Activated CD4-positive, alpha-beta T cell treated with anti-CD3 and anti-CD28 coated beads for 36 hours (primary cell): Measurements from ENCODE around the gene NEGR1. TPM values are rescaled to one million over a fixed set of nuclear protein-coding genes. Genes with fewer than 3 reads are reported as not detected.

Experiments
- ATAC-seq: fragments of 200-7000 bp; cut with Tn5 transposase; one replicate; pipeline ENCODE4 v1.10.0; 2021; ENCODE audit warnings: mild to moderate bottlenecking, moderate library complexity
- CTCF ChIA-PET: fragments of 350-600 bp; sonication (Branson Sonifier 250); formaldehyde crosslinking; loops from one replicate; lab custom pipeline; 2021; ENCODE audit warnings: antibody characterized with exemption; lab: Charles Lee
- POLR2A ChIA-PET: fragments of 350-600 bp; sonication (Branson Sonifier 250); formaldehyde crosslinking; loops from one replicate; lab custom pipeline; 2021; ENCODE audit warnings: antibody characterized with exemption, inconsistent platforms; lab: Charles Lee
- DNase-seq: peaks from one replicate; pipeline ENCODE4 v3.0.0-alpha.2; 2020
- H3K27ac Mint-ChIP-seq: one replicate; pipeline ENCODE4 v1.8.0; 2021; ENCODE audit warnings: mixed read lengths
- H3K27me3 Mint-ChIP-seq: one replicate; pipeline ENCODE4 v1.8.0; 2021; ENCODE audit warnings: mixed read lengths
- H3K36me3 Mint-ChIP-seq: one replicate; pipeline ENCODE4 v1.8.0; 2021; ENCODE audit warnings: low read depth, mixed read lengths
- H3K4me1 Mint-ChIP-seq: one replicate; pipeline ENCODE4 v1.8.0; 2021; ENCODE audit warnings: mixed read lengths
- H3K4me3 Mint-ChIP-seq: one replicate; pipeline ENCODE4 v1.8.0; 2021; ENCODE audit warnings: mild to moderate bottlenecking, moderate library complexity, mixed read lengths
- H3K9me3 Mint-ChIP-seq: one replicate; pipeline ENCODE4 v1.8.0; 2021; ENCODE audit warnings: low read depth, mixed read lengths
- intact Hi-C, 2 experiments: fragments of 100-400 bp; cut with DNase I in 1 of 2; cut with micrococcal nuclease in 1 of 2; formaldehyde crosslinking; loops; one replicate each; pipeline versions ENCODE4 v1.14.2 to v1.15.1; 2022 to 2024; cut with DNase I, micrococcal nuclease
- total RNA-seq, 2 experiments: library from RNA; stranded (reverse); gene quantifications; one replicate each; pipeline ENCODE4 v1.2.3, GENCODE V29; 2021

The NEGR1 gene
- total RNA-seq, 2 experiments from 2014 or later, result not detected

DNA sequence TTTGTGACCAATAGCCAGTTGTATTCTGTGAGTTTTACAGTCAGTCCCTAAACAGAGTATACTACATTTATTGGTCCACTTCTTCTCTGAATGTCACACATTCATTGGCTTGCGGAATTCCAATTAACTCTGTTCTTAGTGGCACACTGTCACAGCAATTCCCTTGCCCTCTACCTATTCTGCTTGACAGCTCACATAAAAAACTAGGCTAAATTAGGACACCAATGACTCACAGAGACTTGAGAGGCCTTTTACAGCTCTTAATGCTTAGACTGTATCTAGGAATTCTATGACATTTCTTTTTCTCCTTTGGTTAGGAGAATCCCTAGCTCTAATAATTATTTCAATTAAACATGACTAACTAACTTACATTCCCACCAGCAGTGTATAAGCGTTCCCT is 104.1 kb downstream of the NEGR1 start:
- no peak overlapping the region for H3K4me3 Mint-ChIP-seq
- no peaks in the 10 kb centered on the region for H3K27me3 Mint-ChIP-seq
- ATAC-seq (no peak), DNase-seq (no peak)
- no peaks in the 10 kb centered on the region for H3K9me3 Mint-ChIP-seq
- POLR2A ChIA-PET, result no interaction called here
- H3K36me3 Mint-ChIP-seq, result no peaks in the 10 kb centered on the region
- H3K4me1 Mint-ChIP-seq, result no peaks in the 10 kb centered on the region
- intact Hi-C loops, result no loop called here
- no peak overlapping the region for H3K27ac Mint-ChIP-seq
- CTCF ChIA-PET, result no interaction called here

DNA sequence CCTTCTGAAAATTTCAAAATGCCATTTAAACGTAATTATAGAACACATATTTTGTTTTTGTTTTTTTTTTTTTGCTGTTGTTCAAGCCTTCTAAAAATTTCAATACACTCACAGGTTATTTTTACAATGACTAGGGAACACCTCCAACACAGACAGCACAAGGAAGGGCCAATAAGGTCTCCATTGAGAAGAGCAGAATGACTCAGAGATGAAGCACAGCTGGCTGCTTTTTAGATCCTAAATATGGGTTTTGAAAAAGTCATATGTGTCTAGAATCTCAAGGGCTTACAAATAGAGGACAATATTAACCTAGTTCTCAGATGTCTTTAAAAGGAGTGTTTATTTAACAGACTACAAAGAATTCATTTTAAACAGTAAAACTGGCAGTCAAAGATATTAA is 104.6 kb downstream of the NEGR1 start:
- CTCF ChIA-PET, result no interaction called here
- Mint-ChIP-seq H3K27me3 (no peaks in the 10 kb centered on the region), H3K4me3 (no peak overlapping the region), H3K36me3 (no peaks in the 10 kb centered on the region), H3K9me3 (no peaks in the 10 kb centered on the region), H3K4me1 (no peaks in the 10 kb centered on the region), H3K27ac (no peak overlapping the region)
- no peak for ATAC-seq
- DNase-seq, result no peak
- intact Hi-C loops, result no loop called here
- POLR2A ChIA-PET, result no interaction called here

DNA sequence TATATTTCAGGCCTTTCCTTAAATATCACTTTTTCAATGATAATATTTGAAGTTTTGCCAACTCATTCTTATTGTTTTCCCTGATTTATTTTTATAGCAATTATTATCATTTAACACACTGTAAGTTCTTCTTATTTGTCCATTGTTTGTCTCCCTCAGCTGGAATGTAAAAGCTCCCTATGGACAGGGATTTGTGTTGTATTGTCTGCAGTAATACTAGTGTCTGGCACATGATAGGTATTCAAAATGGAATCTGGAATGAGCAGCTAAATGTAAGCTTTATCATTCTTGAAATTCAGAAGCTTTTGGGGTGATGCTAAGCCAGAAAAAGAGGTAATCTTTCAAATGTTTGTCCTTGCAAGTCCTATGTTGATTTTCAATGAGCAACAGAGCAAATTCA is 112.1 kb downstream of the NEGR1 start:
- no peak for DNase-seq
- CTCF ChIA-PET, result interaction anchor here (0.6 kb wide), 1 partner anchor 1787 kb away, joined by 4 read pairs; no protein-coding TSS in a partner anchor
- H3K27ac Mint-ChIP-seq, result no peak overlapping the region

DNA sequence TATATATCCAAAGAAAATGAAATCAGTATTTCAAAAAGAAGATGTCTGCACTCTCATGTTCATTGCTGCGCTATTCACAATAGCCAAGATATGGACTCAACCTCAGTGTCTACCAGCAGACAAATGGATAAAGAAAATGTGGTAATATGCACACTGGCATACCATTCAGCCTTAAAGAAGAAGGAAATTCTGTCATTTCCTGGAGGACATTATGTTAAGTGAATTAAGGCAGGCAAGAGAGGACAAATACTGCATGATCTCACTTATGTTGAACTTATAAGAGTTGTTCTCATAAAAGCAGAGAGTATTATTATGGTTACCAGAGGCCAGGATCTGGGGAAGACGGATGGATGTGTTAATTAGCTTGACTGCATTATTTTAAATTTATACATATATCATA is 115.9 kb downstream of the NEGR1 start:
- no peak for DNase-seq
- Mint-ChIP-seq H3K27ac (no peak overlapping the region), H3K4me1 (no peaks in the 10 kb centered on the region), H3K36me3 (no peaks in the 10 kb centered on the region), H3K9me3 (no peaks in the 10 kb centered on the region), H3K27me3 (no peaks in the 10 kb centered on the region), H3K4me3 (no peak overlapping the region)
- ChIA-PET POLR2A (no interaction called here), CTCF (no interaction called here)
- ATAC-seq, result no peak
- intact Hi-C loops, result no loop called here

More for the DNA sequence above, 112.1 kb downstream of the NEGR1 start:
- no peak overlapping the region for H3K4me3 Mint-ChIP-seq
- intact Hi-C loops, result no loop called here
- POLR2A ChIA-PET, result no interaction called here
- H3K27me3 Mint-ChIP-seq, result no peaks in the 10 kb centered on the region
- H3K4me1 Mint-ChIP-seq, result no peaks in the 10 kb centered on the region
- no peak for ATAC-seq
- no peaks in the 10 kb centered on the region for H3K9me3 Mint-ChIP-seq
- no peaks in the 10 kb centered on the region for H3K36me3 Mint-ChIP-seq

DNA sequence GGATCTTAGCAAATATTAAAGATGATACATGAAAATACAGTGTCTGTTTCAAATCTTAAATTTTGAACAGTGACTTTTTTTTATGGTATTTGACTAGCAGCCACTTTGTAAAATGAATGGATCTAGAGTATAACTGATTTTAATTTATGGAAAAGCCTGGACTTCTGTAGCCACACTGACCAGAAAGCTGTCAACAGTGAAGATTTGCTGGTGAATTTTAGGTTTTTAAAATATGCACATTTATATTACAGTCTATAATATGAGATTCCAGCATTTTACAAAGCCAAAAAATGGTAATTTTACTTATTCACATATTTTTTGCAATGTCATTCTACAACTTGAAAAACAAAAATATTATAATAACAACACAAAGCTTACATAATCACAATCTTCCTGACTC is 131.8 kb downstream of the NEGR1 start:
- ATAC-seq, result no peak
- Mint-ChIP-seq H3K36me3 (no peaks in the 10 kb centered on the region), H3K4me3 (no peak overlapping the region), H3K4me1 (no peaks in the 10 kb centered on the region), H3K27me3 (no peaks in the 10 kb centered on the region), H3K27ac (no peak overlapping the region), H3K9me3 (no peaks in the 10 kb centered on the region)
- ChIA-PET CTCF (no interaction called here), POLR2A (no interaction called here)
- intact Hi-C loops, result no loop called here
- no peak for DNase-seq

DNA sequence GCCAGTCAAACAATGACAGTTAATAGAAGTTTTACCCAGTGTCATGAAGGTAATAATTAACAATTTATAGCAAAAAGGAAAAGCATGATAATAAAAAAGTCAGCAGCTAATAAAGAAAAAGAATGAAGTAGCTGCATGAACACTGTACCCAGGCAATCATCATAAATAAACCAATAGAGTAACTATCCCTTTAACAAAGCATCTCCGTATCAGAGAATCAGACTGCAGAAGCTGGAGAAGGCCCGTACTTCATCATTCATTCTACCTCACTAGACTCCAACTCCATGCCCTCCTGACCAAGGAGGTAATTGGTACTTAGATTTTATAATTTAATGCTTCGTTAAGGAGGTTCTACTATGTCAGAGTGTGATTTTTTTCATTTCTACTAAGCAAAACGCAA is 140.5 kb downstream of the NEGR1 start:
- no peak for ATAC-seq

DNA sequence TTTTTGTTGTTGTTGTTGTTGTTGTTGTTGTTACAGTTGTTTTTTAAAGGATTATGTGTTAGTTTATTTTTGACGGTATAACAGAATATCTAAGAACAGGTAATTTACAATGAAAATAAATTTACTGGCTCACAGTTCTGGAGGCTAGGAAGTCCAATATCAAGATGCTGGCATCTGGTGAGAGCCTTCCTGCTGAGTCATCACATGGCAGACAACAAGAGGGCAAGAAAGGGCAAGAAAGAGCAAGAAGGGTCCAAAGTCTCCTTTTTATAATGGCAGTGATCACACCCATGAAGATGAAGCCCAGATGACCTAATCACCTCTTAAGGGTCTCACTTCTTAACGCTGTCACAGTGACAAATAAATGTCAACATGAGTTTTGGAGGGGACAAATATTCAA is 142.1 kb downstream of the NEGR1 start:
- H3K4me1 Mint-ChIP-seq, result no peaks in the 10 kb centered on the region
- POLR2A ChIA-PET, result no interaction called here
- CTCF ChIA-PET, result no interaction called here
- no peak for ATAC-seq
- H3K4me3 Mint-ChIP-seq, result no peak overlapping the region
- no peak overlapping the region for H3K27ac Mint-ChIP-seq
- no peaks in the 10 kb centered on the region for H3K36me3 Mint-ChIP-seq
- no peaks in the 10 kb centered on the region for H3K9me3 Mint-ChIP-seq
- intact Hi-C loops, result no loop called here
- H3K27me3 Mint-ChIP-seq, result no peaks in the 10 kb centered on the region
- no peak for DNase-seq

More for the DNA sequence above, 140.5 kb downstream of the NEGR1 start:
- CTCF ChIA-PET, result no interaction called here
- POLR2A ChIA-PET, result no interaction called here
- Mint-ChIP-seq H3K4me3 (no peak overlapping the region), H3K36me3 (no peaks in the 10 kb centered on the region), H3K4me1 (no peaks in the 10 kb centered on the region), H3K9me3 (no peaks in the 10 kb centered on the region), H3K27ac (no peak overlapping the region), H3K27me3 (no peaks in the 10 kb centered on the region)
- intact Hi-C loops, result no loop called here
- no peak for DNase-seq

DNA sequence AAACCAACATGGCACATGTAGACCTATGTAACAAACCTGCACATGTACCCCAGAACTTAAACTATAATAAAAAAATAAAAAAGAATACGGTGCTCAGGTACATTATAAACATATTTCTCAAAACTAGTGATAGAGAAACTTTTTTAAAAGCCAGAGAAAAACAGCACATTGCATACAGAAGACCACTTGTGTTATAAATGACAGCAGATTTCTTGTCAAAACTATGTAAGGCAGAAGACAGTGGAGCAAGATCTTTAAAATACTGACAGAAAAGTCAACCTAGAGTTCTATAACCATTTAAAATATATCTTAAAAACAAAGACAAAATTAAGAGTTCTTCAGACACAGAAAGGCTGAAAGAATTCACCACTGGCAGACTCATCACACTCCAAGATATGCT is 144.7 kb downstream of the NEGR1 start:
- Mint-ChIP-seq H3K4me3 (no peak overlapping the region), H3K4me1 (no peaks in the 10 kb centered on the region), H3K27me3 (no peaks in the 10 kb centered on the region), H3K9me3 (no peaks in the 10 kb centered on the region), H3K27ac (no peak overlapping the region), H3K36me3 (no peaks in the 10 kb centered on the region)
- POLR2A ChIA-PET, result no interaction called here
- intact Hi-C loops, result no loop called here
- no peak for ATAC-seq
- no peak for DNase-seq
- CTCF ChIA-PET, result no interaction called here

DNA sequence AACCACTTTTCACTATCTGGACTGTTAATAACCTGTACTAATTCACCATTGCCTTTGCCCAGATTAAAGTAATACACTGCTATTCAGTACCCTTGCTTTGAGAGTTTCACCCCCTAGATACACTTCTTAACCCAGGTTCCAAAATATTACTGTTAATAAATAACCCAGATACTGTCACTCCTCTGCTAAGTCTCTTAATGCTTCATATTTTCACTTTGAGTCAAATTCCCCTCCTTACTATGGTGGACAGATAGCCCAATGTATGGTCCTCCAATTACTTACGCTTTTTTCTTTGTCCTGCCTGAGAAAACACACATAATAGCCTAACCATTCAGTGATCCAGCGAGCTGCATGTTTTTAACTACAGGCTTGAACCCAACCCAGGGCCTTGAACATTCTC is 152.5 kb downstream of the NEGR1 start:
- intact Hi-C loops, result no loop called here
- H3K27ac Mint-ChIP-seq, result no peak overlapping the region
- no peaks in the 10 kb centered on the region for H3K27me3 Mint-ChIP-seq
- POLR2A ChIA-PET, result no interaction called here
- CTCF ChIA-PET, result no interaction called here
- no peaks in the 10 kb centered on the region for H3K4me1 Mint-ChIP-seq
- no peaks in the 10 kb centered on the region for H3K9me3 Mint-ChIP-seq
- no peak for DNase-seq
- no peak for ATAC-seq
- H3K36me3 Mint-ChIP-seq, result no peaks in the 10 kb centered on the region
- no peak overlapping the region for H3K4me3 Mint-ChIP-seq

DNA sequence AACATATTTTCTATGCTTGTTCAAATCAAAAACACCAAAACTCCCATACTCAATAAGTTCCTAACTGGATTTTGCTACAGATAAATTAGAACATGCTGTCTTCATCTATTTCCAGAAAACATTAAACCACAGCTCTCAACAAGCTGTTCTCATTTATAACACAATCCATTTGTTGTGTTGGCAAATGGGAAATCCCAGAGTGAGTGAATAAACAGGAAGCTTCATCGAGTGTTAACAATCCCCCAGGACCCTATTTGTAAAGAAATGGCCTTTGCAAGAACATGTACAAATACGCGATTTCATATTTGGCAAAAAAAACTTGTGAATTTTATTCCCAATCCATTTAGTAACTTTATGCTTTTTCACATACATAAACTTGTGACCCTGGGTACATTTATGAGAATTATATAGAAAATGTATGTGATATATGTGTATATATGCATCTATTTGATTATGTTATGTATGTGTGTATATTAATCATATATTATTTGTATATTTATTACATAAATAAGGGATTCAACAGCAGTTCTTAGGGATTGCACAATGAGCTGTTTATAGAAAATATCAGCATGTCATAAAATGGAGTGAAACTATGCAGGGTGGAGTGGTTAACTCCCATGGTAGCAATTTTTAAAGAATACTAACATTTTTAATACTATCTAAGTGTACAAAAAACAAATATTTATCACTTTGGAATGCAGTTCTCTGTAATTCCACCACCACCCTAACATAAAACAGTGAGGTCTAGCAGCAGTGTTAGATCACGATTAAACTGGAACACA is 160.0 kb downstream of the NEGR1 start:
- Mint-ChIP-seq H3K27ac (no peak overlapping the region), H3K27me3 (no peaks in the 10 kb centered on the region), H3K9me3 (no peaks in the 10 kb centered on the region), H3K36me3 (no peaks in the 10 kb centered on the region), H3K4me3 (no peak overlapping the region), H3K4me1 (no peaks in the 10 kb centered on the region)
- DNase-seq, result no peak
- ChIA-PET POLR2A (no interaction called here), CTCF (no interaction called here)
- intact Hi-C loops, result no loop called here
- no peak for ATAC-seq

DNA sequence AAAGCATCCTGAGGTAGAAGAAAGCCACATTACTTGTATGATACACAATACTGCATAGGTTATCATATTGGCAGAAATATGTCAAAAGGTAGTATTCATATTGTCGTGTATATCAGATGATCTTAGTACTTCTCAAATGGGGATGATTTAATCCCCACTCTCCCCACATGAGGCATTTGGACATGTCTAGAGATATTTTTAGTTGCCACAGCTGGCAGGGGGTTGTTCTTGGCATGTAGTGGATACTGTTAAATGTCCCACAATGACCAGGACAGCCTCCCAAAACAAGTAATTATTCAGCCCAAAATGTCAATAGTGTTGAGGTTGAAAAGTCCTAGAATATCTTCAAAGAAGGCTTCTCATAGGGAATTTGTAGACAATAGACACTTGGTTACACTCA is 162.8 kb downstream of the NEGR1 start:
- H3K4me3 Mint-ChIP-seq, result no peak overlapping the region
- no peaks in the 10 kb centered on the region for H3K36me3 Mint-ChIP-seq
- no peak overlapping the region for H3K27ac Mint-ChIP-seq
- H3K9me3 Mint-ChIP-seq, result no peaks in the 10 kb centered on the region
- ChIA-PET CTCF (no interaction called here), POLR2A (no interaction called here)
- H3K4me1 Mint-ChIP-seq, result no peaks in the 10 kb centered on the region
- ATAC-seq, result no peak
- no peaks in the 10 kb centered on the region for H3K27me3 Mint-ChIP-seq
- intact Hi-C loops, result no loop called here
- no peak for DNase-seq

DNA sequence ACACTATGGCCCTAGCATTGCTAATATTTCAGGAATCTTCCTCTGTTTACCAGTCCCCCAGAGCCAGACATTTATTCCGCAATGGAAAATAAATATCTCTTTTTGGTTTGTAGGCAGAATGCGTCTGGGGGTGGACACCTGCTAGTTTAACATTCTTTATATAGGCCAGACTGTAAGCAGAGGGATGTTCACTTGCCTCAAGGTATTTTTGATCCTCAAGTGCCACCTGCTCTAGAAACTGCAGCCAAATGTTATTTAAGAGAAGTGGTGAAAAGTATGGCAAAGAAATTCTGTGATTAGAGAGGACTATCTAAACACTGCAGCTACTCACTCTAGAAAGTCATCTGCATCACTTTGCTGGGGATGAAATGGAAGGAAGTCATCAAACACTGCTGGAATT is 164.7 kb downstream of the NEGR1 start:
- no peaks in the 10 kb centered on the region for H3K9me3 Mint-ChIP-seq
- intact Hi-C loops, result no loop called here

More for the DNA sequence above, 164.7 kb downstream of the NEGR1 start:
- no peak for DNase-seq
- no peaks in the 10 kb centered on the region for H3K27me3 Mint-ChIP-seq
- ATAC-seq, result no peak
- no peak overlapping the region for H3K4me3 Mint-ChIP-seq
- H3K36me3 Mint-ChIP-seq, result no peaks in the 10 kb centered on the region
- no peak overlapping the region for H3K27ac Mint-ChIP-seq
- H3K4me1 Mint-ChIP-seq, result no peaks in the 10 kb centered on the region
- ChIA-PET POLR2A (no interaction called here), CTCF (no interaction called here)
